Endothelial cell of umbilical vein (primary cell): Measurements from ENCODE around the gene WDR89. TPM values are rescaled to one million over a fixed set of nuclear protein-coding genes. Genes with fewer than 3 reads are reported as not detected.

ENCODE experiments used
- BruUV-seq: library from RNA; stranded (reverse); fragments of 400-500 nt; replicated peaks from 2 replicates; lab custom pipeline; 2021; lab: Mats Ljungman, UMichigan
- CTCF ChIA-PET: fragments of 300-600, 350-600 bp; sonication (Branson Sonifier 250); formaldehyde crosslinking; loops from one replicate; lab custom pipeline; 2021; ENCODE audit warnings: antibody characterized with exemption, inconsistent platforms; lab: Charles Lee
- POLR2A ChIA-PET: fragments of 300-600, 350-600 bp; sonication (Branson Sonifier 250); formaldehyde crosslinking; loops from one replicate; lab custom pipeline; 2021; ENCODE audit warnings: antibody characterized with exemption, inconsistent platforms; lab: Charles Lee
- DNase-seq: peaks from one replicate; pipeline ENCODE4 v3.0.0-alpha.2; 2011; ENCODE audit warnings: low read depth, low spot score
- FAIRE-seq: peaks from 2 replicates; lab custom pipeline; 2011; peaks lifted over from hg19 to GRCh38; lab: Jason Lieb, UNC
- H2AFZ ChIP-seq: 2 replicates; pipeline ENCODE4 v1.6.0; 2012; ENCODE audit warnings: low read depth, low read length, control low read depth, inconsistent platforms
- H3K27ac ChIP-seq: 2 replicates; pipeline ENCODE4 v1.5.1; 2011; ENCODE audit warnings: low read depth, mild to moderate bottlenecking, control low read depth, low read length, moderate library complexity; ENCODE audit not compliant: insufficient read depth
- H3K27me3 ChIP-seq, 2 experiments: 2 replicates each; pipeline versions ENCODE4 v1.6.0 to v1.6.1; 2011; ENCODE audit warnings: low read length in 2 of 2, mixed read lengths in 1 of 2; ENCODE audit not compliant: control insufficient read depth in 2 of 2, insufficient read depth in 2 of 2
- H3K36me3 ChIP-seq, 2 experiments: 2 replicates in 1 of 2; 3 replicates in 1 of 2; pipeline ENCODE4 v1.5.1; 2011; ENCODE audit warnings: low read length in 2 of 2, mild to moderate bottlenecking in 1 of 2, moderate library complexity in 1 of 2; ENCODE audit not compliant: control insufficient read depth in 2 of 2, insufficient read depth in 2 of 2; ENCODE audit errors: extremely low read depth in 1 of 2
- H3K4me1 ChIP-seq: 3 replicates; pipeline ENCODE4 v1.5.1; 2011; ENCODE audit warnings: mild to moderate bottlenecking, low read length; ENCODE audit not compliant: control insufficient read depth, insufficient read depth; ENCODE audit errors: extremely low read depth
- H3K4me2 ChIP-seq: 2 replicates; pipeline ENCODE4 v1.6.1; 2011; ENCODE audit warnings: low read length, control low read depth, mixed read lengths; ENCODE audit not compliant: insufficient read depth
- H3K4me3 ChIP-seq, 3 experiments: fragments of 200-600 bp in 1 of 3; sonication (generic), shearing (Covaris generic) in 1 of 3; replicated peaks in 1 of 3; 2 replicates each; pipeline ENCODE4 v1.5.1; 2011 to 2016; ENCODE audit warnings: control low read depth in 3 of 3, low read length in 3 of 3, mild to moderate bottlenecking in 2 of 3, inconsistent platforms in 1 of 3, low read depth in 1 of 3, moderate library complexity in 1 of 3; ENCODE audit not compliant: insufficient read depth in 1 of 3
- H3K79me2 ChIP-seq: 2 replicates; pipeline ENCODE4 v1.6.0; 2012; ENCODE audit warnings: low read length, inconsistent platforms; ENCODE audit not compliant: control insufficient read depth, insufficient read depth
- H3K9ac ChIP-seq: replicated peaks from 2 replicates; pipeline ENCODE3; 2011; ENCODE audit warnings: low read length, control low read depth; ENCODE audit not compliant: insufficient read depth; ENCODE audit errors: extremely low read depth
- H3K9me1 ChIP-seq: replicated peaks from 3 replicates; pipeline ENCODE4 v1.6.0; 2011; ENCODE audit warnings: mild to moderate bottlenecking, low read length; ENCODE audit not compliant: control insufficient read depth, insufficient read depth; ENCODE audit errors: extremely low read depth
- H3K9me3 ChIP-seq: replicated peaks from 2 replicates; pipeline ENCODE4 v1.5.1; 2012; ENCODE audit warnings: low read length, inconsistent platforms; ENCODE audit not compliant: control insufficient read depth, insufficient read depth
- H4K20me1 ChIP-seq: replicated peaks from 2 replicates; pipeline ENCODE3; 2011; ENCODE audit warnings: mild to moderate bottlenecking, low read length; ENCODE audit not compliant: control insufficient read depth, insufficient read depth; ENCODE audit errors: extremely low read depth
- EZH2 ChIP-seq: IDR thresholded peaks from 2 replicates; pipeline ENCODE4 v1.6.1; 2012; ENCODE audit warnings: borderline replicate concordance, low read depth, mild to moderate bottlenecking, moderate library complexity, low read length, inconsistent platforms; ENCODE audit not compliant: severe bottlenecking
- FOS ChIP-seq: IDR thresholded peaks from 2 replicates; pipeline ENCODE4 v1.6.1; 2011; ENCODE audit warnings: mild to moderate bottlenecking, low read length, moderate library complexity, borderline replicate concordance; ENCODE audit not compliant: insufficient read depth
- GATA2 ChIP-seq: IDR thresholded peaks from 2 replicates; pipeline ENCODE4 v1.7.0; 2011; ENCODE audit warnings: low read depth, mild to moderate bottlenecking, moderate library complexity, mixed read lengths, low read length; ENCODE audit not compliant: insufficient read length, insufficient read depth
- JUN ChIP-seq: IDR thresholded peaks from 2 replicates; pipeline ENCODE4 v1.6.1; 2011; ENCODE audit warnings: borderline replicate concordance, low read depth; ENCODE audit not compliant: insufficient read length, insufficient read depth
- MYC ChIP-seq: IDR thresholded peaks from one replicate; pipeline ENCODE4 v1.6.1; 2011; ENCODE audit warnings: mild to moderate bottlenecking, low read depth, low read length
- POLR2A ChIP-seq: IDR thresholded peaks from 2 replicates; pipeline ENCODE4 v1.6.1; 2012; ENCODE audit warnings: low read depth, mild to moderate bottlenecking, control low read depth, low read length
- POLR2AphosphoS5 ChIP-seq: IDR thresholded peaks from 2 replicates; pipeline ENCODE4 v1.6.1; 2012; ENCODE audit warnings: low read depth, mild to moderate bottlenecking, control low read depth, low read length, moderate library complexity; ENCODE audit not compliant: insufficient read depth
- dilution Hi-C: fragments of 300-500 bp; cut with MboI; formaldehyde crosslinking; loops from one replicate; pipeline ENCODE4 v1.15.0; 2019; ENCODE audit warnings: low sequenced_read_pairs; ENCODE audit not compliant: extremely low pct_ligation_motif_present
- intact Hi-C: fragments of 100-400 bp; cut with micrococcal nuclease; formaldehyde crosslinking; loops from one replicate; pipeline ENCODE4 v1.10.0; 2022
- polyA plus RNA-seq, 4 experiments: library from polyadenylated mRNA; depleted of rRNA in 3 of 4; stranded (reverse) in 3 of 4; unstranded in 1 of 4; fragments of >200 nt; gene quantifications; 2 replicates each; pipeline versions ENCODE4 v1.2.1 to v1.2.3, GENCODE V29; 2011 to 2012; ENCODE audit warnings: missing spikeins in 1 of 4
- total RNA-seq: library from RNA; stranded (reverse); gene quantifications from 2 replicates; pipeline ENCODE4 v1.2.3, GENCODE V29; 2021
- TF ChIP-seq, protein P1 (sequence below), 2 donors: IDR thresholded peaks; 1 replicate in 1 of 2; 2 replicates in 1 of 2; pipeline ENCODE4 v1.5.1; 2011; ENCODE audit warnings: low read length in 2 of 2, mild to moderate bottlenecking in 2 of 2, moderate library complexity in 2 of 2, control low read depth in 1 of 2, inconsistent platforms in 1 of 2, low read depth in 1 of 2; ENCODE audit not compliant: insufficient read depth in 1 of 2; ENCODE audit errors: extremely low read depth in 1 of 2
- TF ChIP-seq, protein P2 (sequence below): IDR thresholded peaks from 2 replicates; pipeline ENCODE4 v1.6.1; 2011; ENCODE audit not compliant: insufficient read depth, insufficient read length

Gene WDR89
- total and polyA plus RNA-seq, 2 donors (not counting 3 experiments of a cell fraction or from before 2014, with no cell fraction given): 3.5 to 10.7 TPM

DNA sequence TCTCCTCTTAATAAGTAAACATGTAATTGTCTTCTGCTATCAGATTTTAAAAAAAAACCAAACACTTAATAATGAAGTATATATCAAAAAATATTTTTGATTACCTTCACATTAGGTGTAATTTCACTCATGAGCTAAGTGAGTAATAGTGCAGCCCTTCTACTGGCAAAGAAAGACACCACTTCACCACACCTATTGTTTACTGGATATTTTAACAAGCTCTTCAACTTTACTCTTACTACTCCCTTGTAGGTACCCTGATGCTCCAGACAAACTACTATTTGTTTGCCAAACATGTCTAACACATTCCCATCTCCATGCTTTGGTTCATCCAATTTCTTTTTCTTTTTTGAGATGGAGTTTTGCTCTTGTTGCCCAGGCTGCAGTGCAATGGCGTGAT, 36.9 kb upstream of the WDR89 start:
- BruUV-seq: no TSS peak
- H3K4me3 ChIP-seq: no peak overlapping the region
- no peak overlapping the region for H3K27ac ChIP-seq
- no peak for FAIRE-seq
- CTCF ChIA-PET: interaction anchor here (1.0 to 2.0 kb wide), 4 partner anchors 11 to 92 kb away, joined by 3 to 6 read pairs (median 4); no protein-coding TSS in a partner anchor
- H3K79me2 ChIP-seq: no peaks in the 10 kb centered on the region
- dilution Hi-C loops: no loop called here
- TF ChIP-seq EZH2: no peak
- no peak for TF ChIP-seq MYC
- no peak for TF ChIP-seq JUN
- no peak for TF ChIP-seq POLR2AphosphoS5
- no peak for TF ChIP-seq GATA2
- TF ChIP-seq POLR2A: no peak
- TF ChIP-seq, protein P1, sequence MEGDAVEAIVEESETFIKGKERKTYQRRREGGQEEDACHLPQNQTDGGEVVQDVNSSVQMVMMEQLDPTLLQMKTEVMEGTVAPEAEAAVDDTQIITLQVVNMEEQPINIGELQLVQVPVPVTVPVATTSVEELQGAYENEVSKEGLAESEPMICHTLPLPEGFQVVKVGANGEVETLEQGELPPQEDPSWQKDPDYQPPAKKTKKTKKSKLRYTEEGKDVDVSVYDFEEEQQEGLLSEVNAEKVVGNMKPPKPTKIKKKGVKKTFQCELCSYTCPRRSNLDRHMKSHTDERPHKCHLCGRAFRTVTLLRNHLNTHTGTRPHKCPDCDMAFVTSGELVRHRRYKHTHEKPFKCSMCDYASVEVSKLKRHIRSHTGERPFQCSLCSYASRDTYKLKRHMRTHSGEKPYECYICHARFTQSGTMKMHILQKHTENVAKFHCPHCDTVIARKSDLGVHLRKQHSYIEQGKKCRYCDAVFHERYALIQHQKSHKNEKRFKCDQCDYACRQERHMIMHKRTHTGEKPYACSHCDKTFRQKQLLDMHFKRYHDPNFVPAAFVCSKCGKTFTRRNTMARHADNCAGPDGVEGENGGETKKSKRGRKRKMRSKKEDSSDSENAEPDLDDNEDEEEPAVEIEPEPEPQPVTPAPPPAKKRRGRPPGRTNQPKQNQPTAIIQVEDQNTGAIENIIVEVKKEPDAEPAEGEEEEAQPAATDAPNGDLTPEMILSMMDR (IDR thresholded peaks at IDR 0.05; ENCODE audit: extremely low read depth in 1 of 2, insufficient read depth in 1 of 2, low read depth in 1 of 2, low read length in 2 of 2): no peak
- TF ChIP-seq, protein P2, sequence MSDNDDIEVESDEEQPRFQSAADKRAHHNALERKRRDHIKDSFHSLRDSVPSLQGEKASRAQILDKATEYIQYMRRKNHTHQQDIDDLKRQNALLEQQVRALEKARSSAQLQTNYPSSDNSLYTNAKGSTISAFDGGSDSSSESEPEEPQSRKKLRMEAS: no peak
- no peak for TF ChIP-seq FOS
- no peak overlapping the region for H2AFZ ChIP-seq
- H3K4me1 ChIP-seq: peaks cover 10% of the 10 kb centered on the region
- intact Hi-C loops: loop anchor here (1.0 to 5.0 kb wide), 2 partner anchors 34 to 63 kb away; no protein-coding TSS in a partner anchor
- H3K9me1 ChIP-seq: no peaks in the 10 kb centered on the region
- POLR2A ChIA-PET: no interaction called here
- H3K36me3 ChIP-seq: no peaks in the 10 kb centered on the region
- no peak overlapping the region for H3K9ac ChIP-seq
- no peaks in the 10 kb centered on the region for H3K27me3 ChIP-seq
- no peaks in the 10 kb centered on the region for H4K20me1 ChIP-seq
- DNase-seq: no peak
- H3K9me3 ChIP-seq: no peaks in the 10 kb centered on the region
- H3K4me2 ChIP-seq: no peak overlapping the region
